ENCODE results near the gene TP53BP1.

DNA sequence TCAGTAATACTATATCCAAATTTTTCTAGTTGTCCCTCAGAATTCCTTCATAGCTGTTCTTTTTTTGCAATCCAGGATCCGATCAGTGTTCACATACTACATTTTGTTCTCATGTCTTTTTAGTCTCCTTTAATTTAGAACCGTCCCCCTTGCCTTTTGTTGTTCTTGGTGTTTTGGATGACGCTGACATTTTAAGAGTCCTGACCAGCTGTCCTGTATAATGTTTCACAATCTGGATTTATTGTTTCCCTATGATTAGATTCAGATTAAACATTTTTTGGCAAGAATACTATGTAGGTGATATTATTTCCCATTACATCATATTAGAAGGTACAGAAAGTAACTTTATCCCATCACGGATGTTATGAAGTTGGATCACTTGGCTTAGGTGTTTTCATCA lies 110.6 kb downstream of the TP53BP1 start:
- TF ChIP-seq, protein P1, sequence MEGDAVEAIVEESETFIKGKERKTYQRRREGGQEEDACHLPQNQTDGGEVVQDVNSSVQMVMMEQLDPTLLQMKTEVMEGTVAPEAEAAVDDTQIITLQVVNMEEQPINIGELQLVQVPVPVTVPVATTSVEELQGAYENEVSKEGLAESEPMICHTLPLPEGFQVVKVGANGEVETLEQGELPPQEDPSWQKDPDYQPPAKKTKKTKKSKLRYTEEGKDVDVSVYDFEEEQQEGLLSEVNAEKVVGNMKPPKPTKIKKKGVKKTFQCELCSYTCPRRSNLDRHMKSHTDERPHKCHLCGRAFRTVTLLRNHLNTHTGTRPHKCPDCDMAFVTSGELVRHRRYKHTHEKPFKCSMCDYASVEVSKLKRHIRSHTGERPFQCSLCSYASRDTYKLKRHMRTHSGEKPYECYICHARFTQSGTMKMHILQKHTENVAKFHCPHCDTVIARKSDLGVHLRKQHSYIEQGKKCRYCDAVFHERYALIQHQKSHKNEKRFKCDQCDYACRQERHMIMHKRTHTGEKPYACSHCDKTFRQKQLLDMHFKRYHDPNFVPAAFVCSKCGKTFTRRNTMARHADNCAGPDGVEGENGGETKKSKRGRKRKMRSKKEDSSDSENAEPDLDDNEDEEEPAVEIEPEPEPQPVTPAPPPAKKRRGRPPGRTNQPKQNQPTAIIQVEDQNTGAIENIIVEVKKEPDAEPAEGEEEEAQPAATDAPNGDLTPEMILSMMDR (IDR thresholded peaks at IDR 0.05; ENCODE audit: low read length): no peak
- TF ChIP-seq EZH2 (IDR thresholded peaks at IDR 0.05; ENCODE audit: borderline replicate concordance, low read length): no peak

All from OCI-LY1 (cell line).